Endothelial cell of umbilical vein (primary cell): Measurements from ENCODE around the gene GBE1. TPM values are rescaled to one million over a fixed set of nuclear protein-coding genes. Genes with fewer than 3 reads are reported as not detected.
A peak's percentile ranks its signal among the peaks of the same experiment; 100 is the strongest.

Experiments used
- BruUV-seq: library from RNA; stranded (reverse); fragments of 400-500 nt; replicated peaks from 2 replicates; lab custom pipeline; 2021; lab: Mats Ljungman, UMichigan
- CTCF ChIA-PET: fragments of 300-600, 350-600 bp; sonication (Branson Sonifier 250); formaldehyde crosslinking; loops from one replicate; lab custom pipeline; 2021; ENCODE audit warnings: antibody characterized with exemption, inconsistent platforms; lab: Charles Lee
- POLR2A ChIA-PET: fragments of 300-600, 350-600 bp; sonication (Branson Sonifier 250); formaldehyde crosslinking; loops from one replicate; lab custom pipeline; 2021; ENCODE audit warnings: antibody characterized with exemption, inconsistent platforms; lab: Charles Lee
- DNase-seq: peaks from one replicate; pipeline ENCODE4 v3.0.0-alpha.2; 2011; ENCODE audit warnings: low read depth, low spot score
- FAIRE-seq: peaks from 2 replicates; lab custom pipeline; 2011; peaks lifted over from hg19 to GRCh38; lab: Jason Lieb, UNC
- H2AFZ ChIP-seq: 2 replicates; pipeline ENCODE4 v1.6.0; 2012; ENCODE audit warnings: low read depth, low read length, control low read depth, inconsistent platforms
- H3K27ac ChIP-seq: 2 replicates; pipeline ENCODE4 v1.5.1; 2011; ENCODE audit warnings: low read depth, mild to moderate bottlenecking, control low read depth, low read length, moderate library complexity; ENCODE audit not compliant: insufficient read depth
- H3K27me3 ChIP-seq, 2 experiments: 2 replicates each; pipeline versions ENCODE4 v1.6.0 to v1.6.1; 2011; ENCODE audit warnings: low read length in 2 of 2, mixed read lengths in 1 of 2; ENCODE audit not compliant: control insufficient read depth in 2 of 2, insufficient read depth in 2 of 2
- H3K36me3 ChIP-seq, 2 experiments: 2 replicates in 1 of 2; 3 replicates in 1 of 2; pipeline ENCODE4 v1.5.1; 2011; ENCODE audit warnings: low read length in 2 of 2, mild to moderate bottlenecking in 1 of 2, moderate library complexity in 1 of 2; ENCODE audit not compliant: control insufficient read depth in 2 of 2, insufficient read depth in 2 of 2; ENCODE audit errors: extremely low read depth in 1 of 2
- H3K4me1 ChIP-seq: 3 replicates; pipeline ENCODE4 v1.5.1; 2011; ENCODE audit warnings: mild to moderate bottlenecking, low read length; ENCODE audit not compliant: control insufficient read depth, insufficient read depth; ENCODE audit errors: extremely low read depth
- H3K4me2 ChIP-seq: 2 replicates; pipeline ENCODE4 v1.6.1; 2011; ENCODE audit warnings: low read length, control low read depth, mixed read lengths; ENCODE audit not compliant: insufficient read depth
- H3K4me3 ChIP-seq, 3 experiments: fragments of 200-600 bp in 1 of 3; sonication (generic), shearing (Covaris generic) in 1 of 3; replicated peaks in 1 of 3; 2 replicates each; pipeline ENCODE4 v1.5.1; 2011 to 2016; ENCODE audit warnings: control low read depth in 3 of 3, low read length in 3 of 3, mild to moderate bottlenecking in 2 of 3, inconsistent platforms in 1 of 3, low read depth in 1 of 3, moderate library complexity in 1 of 3; ENCODE audit not compliant: insufficient read depth in 1 of 3
- H3K79me2 ChIP-seq: 2 replicates; pipeline ENCODE4 v1.6.0; 2012; ENCODE audit warnings: low read length, inconsistent platforms; ENCODE audit not compliant: control insufficient read depth, insufficient read depth
- H3K9ac ChIP-seq: replicated peaks from 2 replicates; pipeline ENCODE3; 2011; ENCODE audit warnings: low read length, control low read depth; ENCODE audit not compliant: insufficient read depth; ENCODE audit errors: extremely low read depth
- H3K9me1 ChIP-seq: replicated peaks from 3 replicates; pipeline ENCODE4 v1.6.0; 2011; ENCODE audit warnings: mild to moderate bottlenecking, low read length; ENCODE audit not compliant: control insufficient read depth, insufficient read depth; ENCODE audit errors: extremely low read depth
- H3K9me3 ChIP-seq: replicated peaks from 2 replicates; pipeline ENCODE4 v1.5.1; 2012; ENCODE audit warnings: low read length, inconsistent platforms; ENCODE audit not compliant: control insufficient read depth, insufficient read depth
- H4K20me1 ChIP-seq: replicated peaks from 2 replicates; pipeline ENCODE3; 2011; ENCODE audit warnings: mild to moderate bottlenecking, low read length; ENCODE audit not compliant: control insufficient read depth, insufficient read depth; ENCODE audit errors: extremely low read depth
- CTCF ChIP-seq, 2 donors: IDR thresholded peaks; 1 replicate in 1 of 2; 2 replicates in 1 of 2; pipeline ENCODE4 v1.5.1; 2011; ENCODE audit warnings: low read length in 2 of 2, mild to moderate bottlenecking in 2 of 2, moderate library complexity in 2 of 2, control low read depth in 1 of 2, inconsistent platforms in 1 of 2, low read depth in 1 of 2; ENCODE audit not compliant: insufficient read depth in 1 of 2; ENCODE audit errors: extremely low read depth in 1 of 2
- EZH2 ChIP-seq: IDR thresholded peaks from 2 replicates; pipeline ENCODE4 v1.6.1; 2012; ENCODE audit warnings: borderline replicate concordance, low read depth, mild to moderate bottlenecking, moderate library complexity, low read length, inconsistent platforms; ENCODE audit not compliant: severe bottlenecking
- FOS ChIP-seq: IDR thresholded peaks from 2 replicates; pipeline ENCODE4 v1.6.1; 2011; ENCODE audit warnings: mild to moderate bottlenecking, low read length, moderate library complexity, borderline replicate concordance; ENCODE audit not compliant: insufficient read depth
- GATA2 ChIP-seq: IDR thresholded peaks from 2 replicates; pipeline ENCODE4 v1.7.0; 2011; ENCODE audit warnings: low read depth, mild to moderate bottlenecking, moderate library complexity, mixed read lengths, low read length; ENCODE audit not compliant: insufficient read length, insufficient read depth
- JUN ChIP-seq: IDR thresholded peaks from 2 replicates; pipeline ENCODE4 v1.6.1; 2011; ENCODE audit warnings: borderline replicate concordance, low read depth; ENCODE audit not compliant: insufficient read length, insufficient read depth
- MAX ChIP-seq: IDR thresholded peaks from 2 replicates; pipeline ENCODE4 v1.6.1; 2011; ENCODE audit not compliant: insufficient read depth, insufficient read length
- MYC ChIP-seq: IDR thresholded peaks from one replicate; pipeline ENCODE4 v1.6.1; 2011; ENCODE audit warnings: mild to moderate bottlenecking, low read depth, low read length
- POLR2A ChIP-seq: IDR thresholded peaks from 2 replicates; pipeline ENCODE4 v1.6.1; 2012; ENCODE audit warnings: low read depth, mild to moderate bottlenecking, control low read depth, low read length
- POLR2AphosphoS5 ChIP-seq: IDR thresholded peaks from 2 replicates; pipeline ENCODE4 v1.6.1; 2012; ENCODE audit warnings: low read depth, mild to moderate bottlenecking, control low read depth, low read length, moderate library complexity; ENCODE audit not compliant: insufficient read depth
- dilution Hi-C: fragments of 300-500 bp; cut with MboI; formaldehyde crosslinking; loops from one replicate; pipeline ENCODE4 v1.15.0; 2019; ENCODE audit warnings: low sequenced_read_pairs; ENCODE audit not compliant: extremely low pct_ligation_motif_present
- intact Hi-C: fragments of 100-400 bp; cut with micrococcal nuclease; formaldehyde crosslinking; loops from one replicate; pipeline ENCODE4 v1.10.0; 2022
- polyA plus RNA-seq, 4 experiments: library from polyadenylated mRNA; depleted of rRNA in 3 of 4; stranded (reverse) in 3 of 4; unstranded in 1 of 4; fragments of >200 nt; gene quantifications; 2 replicates each; pipeline versions ENCODE4 v1.2.1 to v1.2.3, GENCODE V29; 2011 to 2012; ENCODE audit warnings: missing spikeins in 1 of 4
- total RNA-seq: library from RNA; stranded (reverse); gene quantifications from 2 replicates; pipeline ENCODE4 v1.2.3, GENCODE V29; 2021

The GBE1 gene
- total and polyA plus RNA-seq, 2 donors (not counting 3 experiments of a cell fraction or from before 2014, with no cell fraction given) = 35.9 to 110 TPM

GRCh38 chr3:81466201-81466560 is 295.3 kb downstream of the GBE1 start:
- ChIA-PET POLR2A (no interaction called here), CTCF (interaction anchor here (0.8 to 1.7 kb wide), 7 partner anchors 8 to 164 kb away, joined by 3 to 16 read pairs (median 6); no protein-coding TSS in a partner anchor)
- peak overlapping the region; percentile 55 for H3K27ac ChIP-seq
- H3K79me2 ChIP-seq = no peaks in the 10 kb centered on the region
- no peaks in the 10 kb centered on the region for H3K9me1 ChIP-seq
- H3K27me3 ChIP-seq = no peaks in the 10 kb centered on the region
- peak overlapping the region; percentile 19 for H3K9ac ChIP-seq
- no peak for TF ChIP-seq GATA2
- TF ChIP-seq FOS = no peak
- TF ChIP-seq POLR2AphosphoS5 = no peak
- TF ChIP-seq EZH2 = no peak
- no peak for TF ChIP-seq POLR2A
- TF ChIP-seq JUN = no peak
- no peak for TF ChIP-seq MYC
- no peak for TF ChIP-seq MAX
- no peak for TF ChIP-seq CTCF (IDR thresholded peaks at IDR 0.05; ENCODE audit: extremely low read depth in 1 of 2, insufficient read depth in 1 of 2, low read depth in 1 of 2, low read length in 2 of 2)
- H3K9me3 ChIP-seq = no peaks in the 10 kb centered on the region
- H4K20me1 ChIP-seq = no peaks in the 10 kb centered on the region
- dilution Hi-C loops = no loop called here
- BruUV-seq = no TSS peak
- no peak overlapping the region for H3K4me3 ChIP-seq
- H2AFZ ChIP-seq = peak overlapping the region; percentile 72
- DNase-seq (no peak), FAIRE-seq (no peak)
- intact Hi-C loops = no loop called here
- H3K4me2 ChIP-seq = peak overlapping the region; percentile 90
- no peaks in the 10 kb centered on the region for H3K36me3 ChIP-seq
- peaks cover 13% of the 10 kb centered on the region for H3K4me1 ChIP-seq
